HG03565 (cell line): ENCODE measurements around the gene PIP5K1C.
A peak's percentile ranks its signal among the peaks of the same experiment; 100 is the strongest.
"Not testable (repeated sequence)": the region's sequence is repeated elsewhere in the genome, so short reads cannot be mapped to it uniquely, and the experiment has no call there.

Source experiments
- ATAC-seq: cut with Tn5 transposase; IDR thresholded peaks from one replicate; pipeline ENCODE4 v1.9.1; 2021; ENCODE audit warnings: mild to moderate bottlenecking, moderate library complexity; ENCODE audit not compliant: unreplicated experiment

The PIP5K1C gene

GRCh38 chr19:3628766-3629165, 71.5 kb downstream of the PIP5K1C start:
- not testable (repeated sequence) for ATAC-seq

DNA sequence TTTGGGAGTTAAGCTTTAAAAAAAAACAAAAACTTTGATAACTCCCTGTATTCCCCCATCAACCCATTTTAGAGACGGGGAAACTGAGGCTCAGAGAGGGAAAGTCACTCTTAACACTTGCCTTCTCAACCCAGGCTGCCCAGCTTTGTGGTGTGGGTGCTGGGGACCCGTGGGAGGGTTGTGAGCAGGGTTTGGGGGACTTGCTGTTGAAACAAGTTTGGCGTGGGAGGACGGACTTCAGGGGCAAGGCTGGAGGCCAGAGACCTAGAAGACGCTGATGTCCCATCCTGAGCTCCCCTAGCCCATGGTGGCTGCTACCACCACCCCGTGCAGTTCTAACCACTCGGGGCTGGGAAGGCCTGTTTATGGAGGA, 72.9 kb downstream of the PIP5K1C start:
- ATAC-seq, result no peak

DNA sequence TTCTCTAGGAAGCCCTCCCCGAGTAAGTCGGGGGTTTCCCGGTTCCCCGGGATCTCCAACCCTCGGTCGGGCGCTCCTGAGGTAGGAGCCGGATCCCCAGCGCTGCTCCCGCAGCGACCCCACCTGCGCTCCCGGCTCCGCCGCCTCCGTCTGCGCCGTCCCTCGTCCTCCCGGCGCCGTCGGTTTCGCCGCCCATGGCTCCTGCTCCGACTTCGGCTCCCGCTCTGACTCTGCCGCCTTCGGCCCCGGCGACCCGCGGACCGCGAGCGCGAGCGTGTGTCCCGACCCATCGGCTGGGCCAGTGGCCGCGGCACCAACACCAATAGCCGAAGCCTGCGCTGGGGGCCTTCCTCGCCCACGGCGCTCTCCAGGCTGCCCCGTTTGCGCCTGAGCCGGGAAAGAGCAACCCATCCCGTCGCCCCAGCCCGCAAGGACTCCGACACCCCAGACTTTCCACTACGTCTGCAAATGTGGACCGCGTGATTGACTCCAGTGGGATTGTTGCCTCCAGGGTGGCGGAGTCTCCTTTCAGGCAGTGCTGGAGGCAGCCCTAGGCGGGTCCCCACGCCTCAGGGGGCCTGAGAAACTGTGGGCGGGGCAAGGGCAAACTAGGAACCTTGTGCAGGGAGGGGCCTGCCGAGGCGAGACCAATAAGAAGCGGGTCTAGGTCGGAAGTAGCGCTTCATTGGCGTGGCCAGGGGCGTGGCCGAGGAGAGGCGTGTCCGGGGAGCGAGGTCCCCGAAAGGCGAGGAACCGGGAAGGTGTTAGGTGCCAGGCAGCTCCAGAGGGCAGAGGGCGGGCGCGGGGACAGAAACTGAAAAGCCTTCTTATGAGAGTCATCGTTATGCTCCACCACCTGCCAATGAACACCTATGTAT, 73.6 kb downstream of the PIP5K1C start, which contains the start of gene CACTIN:
Gene CACTIN, minus strand, starts transcription at position 318 of the 878 bp plus-strand sequence. Its CDS starts 28 bp downstream, at position 290.
- peak; percentile 77 for ATAC-seq

DNA sequence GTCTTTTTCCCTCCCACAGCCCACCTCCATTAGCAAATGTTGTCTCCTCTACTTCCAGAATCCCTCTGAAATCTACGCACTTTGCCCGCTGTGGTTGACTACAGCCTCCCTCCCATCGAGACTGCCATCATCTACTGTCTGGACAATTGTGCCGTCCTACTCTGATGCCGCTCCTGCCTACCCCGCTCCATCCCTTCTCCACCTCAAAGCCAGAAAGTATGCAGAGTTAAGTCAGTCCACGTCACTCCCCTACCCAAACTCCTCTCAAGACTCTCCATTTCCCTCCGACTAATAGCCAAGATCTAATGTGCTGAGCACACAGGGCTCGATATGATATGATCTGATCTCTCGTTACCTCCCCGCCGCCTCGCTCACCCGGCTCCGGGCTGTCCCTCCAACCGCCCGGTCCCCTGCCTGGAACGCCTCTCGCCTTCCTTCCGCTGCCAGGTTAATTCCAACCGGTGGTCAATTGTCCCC, 74.2 kb downstream of the PIP5K1C start:
- ATAC-seq, result no peak

DNA sequence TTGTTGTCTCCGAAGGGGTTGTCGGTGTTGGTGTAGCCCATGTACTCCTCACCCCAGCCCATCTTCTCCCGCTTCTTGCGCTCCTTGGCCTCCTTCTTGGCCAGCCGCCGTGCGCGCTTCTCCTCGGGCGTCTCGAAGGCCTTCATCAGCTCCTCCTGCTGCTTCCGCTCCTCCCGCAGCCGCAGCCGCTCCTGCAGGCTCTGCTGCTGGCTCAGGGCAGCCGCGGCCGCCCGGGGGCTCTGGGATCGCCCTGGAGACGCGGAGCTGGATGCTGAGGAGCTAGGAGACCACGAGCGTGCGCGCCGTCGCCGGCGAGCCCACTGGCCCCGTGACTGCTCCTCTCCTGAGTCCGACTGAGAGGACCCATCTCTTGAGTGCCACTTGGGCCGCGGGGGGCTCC, 76.6 kb downstream of the PIP5K1C start:
- no peak for ATAC-seq

DNA sequence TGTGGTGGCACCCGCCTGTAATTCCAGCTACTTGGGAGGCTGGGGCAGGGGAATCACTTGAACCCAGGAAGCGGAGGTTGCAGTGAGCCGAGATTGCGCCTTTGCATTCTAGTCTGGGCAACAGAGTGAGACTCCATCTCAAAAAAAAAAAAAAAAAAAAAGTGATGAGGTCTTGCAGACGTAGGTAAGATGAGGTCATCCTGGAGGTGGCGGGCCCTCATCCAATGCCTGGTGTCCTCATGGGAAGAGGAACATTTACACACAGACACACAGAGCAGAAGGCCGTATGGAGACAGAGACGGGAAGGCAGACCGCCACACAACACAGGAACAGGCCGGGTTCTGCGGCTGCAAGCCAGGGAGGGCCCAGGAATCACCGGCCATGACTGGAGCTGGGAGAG, 78.0 kb downstream of the PIP5K1C start:
- no peak for ATAC-seq

GRCh38 chr19:3621689-3622088, 78.6 kb downstream of the PIP5K1C start:
- no peak for ATAC-seq

- no peak for ATAC-seq
Observed at GRCh38 chr19:3620817-3621547, 79.3 kb downstream of the PIP5K1C start.

GRCh38 chr19:3620145-3620816, 80.0 kb downstream of the PIP5K1C start:
- no peak for ATAC-seq

DNA sequence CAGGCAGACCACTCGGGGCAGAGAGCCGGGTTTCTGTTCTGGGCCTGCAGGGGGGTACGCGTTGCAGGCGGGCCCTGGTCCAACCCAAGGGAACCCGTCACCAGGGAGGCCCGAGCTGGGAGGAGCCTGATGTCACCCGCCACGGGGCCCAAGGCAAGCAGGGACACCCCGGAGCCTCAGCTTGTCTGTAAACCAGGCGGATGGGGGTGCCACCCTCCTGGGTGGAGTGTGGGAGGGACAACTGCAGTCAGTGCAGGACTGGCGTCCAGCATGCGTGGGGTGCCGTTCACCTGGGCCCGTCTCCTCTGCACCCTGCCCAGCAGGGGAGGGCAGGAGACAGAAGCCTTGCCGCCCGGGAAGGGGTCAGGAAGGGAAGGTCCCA, 80.6 kb downstream of the PIP5K1C start:
- no peak for ATAC-seq

DNA sequence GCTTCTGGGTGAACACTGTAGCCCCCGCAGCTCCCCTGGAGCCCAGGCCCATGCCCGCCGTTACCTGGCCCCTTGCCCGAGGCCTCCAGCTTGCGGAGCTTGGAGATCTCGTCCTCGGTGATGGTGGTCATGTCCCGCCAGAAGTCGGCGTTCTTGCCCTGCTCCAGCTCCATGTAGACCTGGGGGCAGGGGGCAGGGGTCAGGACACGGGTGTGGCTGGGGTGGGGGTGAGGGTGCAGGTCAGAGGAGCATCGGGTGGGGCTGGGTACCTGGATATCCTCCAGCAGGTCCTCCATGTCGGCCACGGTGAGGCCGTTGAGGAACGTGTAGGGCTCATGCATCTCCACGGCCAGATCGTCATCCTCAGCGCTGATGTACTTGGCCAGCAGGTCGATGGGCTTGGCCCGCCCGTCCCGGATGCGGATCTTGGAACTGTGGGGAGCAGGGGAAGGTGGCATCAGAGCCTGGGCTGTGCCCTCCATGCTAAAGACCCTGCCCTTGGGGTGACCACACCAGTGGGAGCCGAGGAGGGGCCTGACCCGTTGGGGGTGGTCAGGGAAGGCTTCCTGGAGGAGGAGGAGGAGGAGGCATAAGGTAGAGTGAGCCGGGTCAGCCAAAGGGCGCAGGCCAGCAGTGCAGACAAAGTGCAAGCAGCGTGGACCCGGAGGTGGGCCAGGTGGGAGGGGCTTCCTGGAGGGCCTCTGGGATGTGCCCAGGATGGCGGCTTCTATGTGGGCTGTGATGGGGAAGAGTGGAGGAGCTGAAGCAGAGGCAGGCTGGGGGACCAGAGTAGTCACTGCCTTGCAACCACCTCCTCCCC, 81.2 kb downstream of the PIP5K1C start:
- no peak for ATAC-seq

DNA sequence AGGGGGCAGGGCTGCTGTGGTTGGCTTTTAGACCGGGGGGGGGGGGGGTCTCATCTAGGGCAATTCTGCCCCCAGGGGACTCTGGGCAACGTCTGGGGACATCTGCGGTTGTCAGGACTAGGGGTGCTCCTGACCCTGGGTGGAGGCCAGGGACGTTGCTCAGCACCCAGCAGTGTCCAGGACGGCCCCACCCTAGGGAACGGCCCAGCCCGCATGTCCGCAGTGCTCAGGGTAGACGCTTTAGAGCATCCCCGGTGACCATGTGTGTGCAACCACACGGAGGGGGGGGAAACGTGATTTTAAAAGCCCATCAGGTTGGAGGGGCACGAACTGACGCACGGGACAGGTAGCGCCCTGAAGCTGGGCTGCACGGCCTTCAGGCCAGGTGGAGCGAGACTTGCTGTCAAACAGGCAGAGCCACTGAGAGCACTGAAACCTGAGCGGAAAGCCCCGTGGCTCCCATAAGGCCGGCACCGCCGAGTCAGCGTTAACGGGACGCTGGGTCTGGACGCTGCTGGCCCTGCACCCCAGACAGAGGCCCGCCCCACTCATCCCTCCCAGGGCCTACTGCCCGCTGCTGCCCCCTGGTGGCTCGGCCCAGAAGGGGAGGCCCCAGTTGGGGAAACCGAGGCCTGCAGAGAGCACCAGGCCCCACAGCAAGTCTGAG, 82.0 kb downstream of the PIP5K1C start:
- no peak for ATAC-seq

DNA sequence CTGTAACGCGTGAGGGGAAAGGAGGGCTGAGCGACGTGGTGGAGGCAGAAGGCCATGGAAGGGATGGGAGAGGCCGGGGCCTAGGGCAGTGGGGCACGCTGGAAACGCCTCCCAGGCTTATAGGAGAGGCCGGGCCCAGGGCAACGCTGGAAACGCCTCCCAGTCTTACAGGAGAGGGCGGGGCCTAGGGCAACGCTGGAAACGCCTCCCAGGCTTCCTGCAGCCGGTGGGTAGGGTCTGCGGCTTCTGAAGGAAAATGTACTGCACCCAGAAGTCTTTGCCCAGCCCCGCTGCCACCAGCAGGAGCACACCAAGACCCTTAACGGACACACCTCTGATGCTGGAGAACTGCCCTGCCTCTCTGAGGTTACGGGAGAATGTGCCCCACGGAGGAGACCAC, 82.8 kb downstream of the PIP5K1C start:
- ATAC-seq, result no peak

- no peak for ATAC-seq
Observed at GRCh38 chr19:3615524-3616135, 84.6 kb downstream of the PIP5K1C start.

DNA sequence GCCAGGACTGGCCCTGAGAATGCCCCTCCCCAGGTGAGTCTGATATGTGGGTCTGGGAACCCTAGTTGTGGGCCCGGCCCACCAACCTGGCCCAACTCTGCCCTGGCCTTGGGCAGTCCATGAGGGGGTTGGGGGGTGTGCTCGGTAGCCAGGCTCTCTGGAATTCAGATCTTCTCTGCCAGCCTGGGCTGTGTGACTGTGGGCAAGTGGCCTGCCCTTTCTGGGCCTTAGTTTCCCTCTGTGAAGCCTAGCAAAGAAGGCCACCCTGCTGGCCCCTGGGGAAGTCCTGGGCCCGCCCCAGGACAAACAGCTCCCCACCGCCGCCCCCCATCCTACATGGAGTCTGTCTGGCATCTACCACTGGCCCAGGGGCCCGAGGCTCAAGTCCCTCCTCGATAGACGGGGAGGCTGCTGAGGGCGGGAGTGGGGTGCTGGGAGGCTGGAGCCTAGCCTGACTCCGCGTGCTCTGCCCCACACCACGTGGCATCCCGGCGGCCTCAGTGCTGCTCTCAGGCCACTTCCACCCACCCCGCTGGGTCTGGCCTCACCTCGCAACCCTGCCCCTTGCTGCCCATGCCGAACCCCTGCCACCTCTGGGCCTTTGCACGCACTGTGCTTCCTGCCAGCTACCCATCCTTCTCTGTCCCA, 85.3 kb downstream of the PIP5K1C start:
- ATAC-seq, result no peak

- ATAC-seq, result no peak
Observed at GRCh38 chr19:3613818-3614661, 86.2 kb downstream of the PIP5K1C start.

- ATAC-seq, result no peak
Observed at GRCh38 chr19:3612901-3613741, 87.1 kb downstream of the PIP5K1C start.
